Activated CD8-positive, alpha-beta memory T cell treated with anti-CD3 and anti-CD28 coated beads, Interleukin-2, amount 50 U/mL, for 24 hours (primary cell): ENCODE data around the gene ATP2B1.

Source experiments
- DNase-seq: peaks from one replicate; pipeline ENCODE4 v3.0.0-alpha.2; 2020; ENCODE audit errors: extremely low read depth

ATP2B1 gene

GRCh38 chr12:89661706-89662330 lies 46.8 kb downstream of the ATP2B1 start:
- DNase-seq = no peak

- no peak for DNase-seq
Observed at GRCh38 chr12:89657739-89658138, 50.9 kb downstream of the ATP2B1 start.

GRCh38 chr12:89657066-89657465 lies 51.6 kb downstream of the ATP2B1 start:
- no peak for DNase-seq

- DNase-seq = no peak
Observed at GRCh38 chr12:89655841-89656240, 52.8 kb downstream of the ATP2B1 start.

GRCh38 chr12:89651192-89651591 lies 57.4 kb downstream of the ATP2B1 start:
- no peak for DNase-seq

- DNase-seq = no peak
Observed at GRCh38 chr12:89650239-89650638, 58.4 kb downstream of the ATP2B1 start.

GRCh38 chr12:89649820-89650219 lies 58.8 kb downstream of the ATP2B1 start:
- DNase-seq = no peak

- no peak for DNase-seq
Observed at GRCh38 chr12:89649139-89649538, 59.5 kb downstream of the ATP2B1 start.

GRCh38 chr12:89648211-89648930 lies 60.3 kb downstream of the ATP2B1 start:
- no peak for DNase-seq

- DNase-seq = no peak
Observed at GRCh38 chr12:89645434-89645833, 63.2 kb downstream of the ATP2B1 start.

- no peak for DNase-seq
Observed at GRCh38 chr12:89642959-89643358, 65.7 kb downstream of the ATP2B1 start.

- DNase-seq = no peak
Observed at GRCh38 chr12:89636776-89637160, 71.9 kb downstream of the ATP2B1 start.

- DNase-seq = no peak
Observed at GRCh38 chr12:89636052-89636775, 72.4 kb downstream of the ATP2B1 start.

GRCh38 chr12:89634508-89634907 lies 74.1 kb downstream of the ATP2B1 start:
- DNase-seq = no peak

- DNase-seq = no peak
Observed at GRCh38 chr12:89632778-89633177, 75.9 kb downstream of the ATP2B1 start.

GRCh38 chr12:89622115-89622514 lies 86.5 kb downstream of the ATP2B1 start:
- no peak for DNase-seq

- no peak for DNase-seq
Observed at GRCh38 chr12:89621521-89621920, 87.1 kb downstream of the ATP2B1 start.

- no peak for DNase-seq
Observed at GRCh38 chr12:89619764-89620163, 88.9 kb downstream of the ATP2B1 start.

- no peak for DNase-seq
Observed at GRCh38 chr12:89618113-89618862, 90.3 kb downstream of the ATP2B1 start.

- no peak for DNase-seq
Observed at GRCh38 chr12:89610366-89610765, 98.3 kb downstream of the ATP2B1 start.

- DNase-seq = no peak
Observed at GRCh38 chr12:89603678-89604077, 105.0 kb downstream of the ATP2B1 start.

- DNase-seq = no peak
Observed at GRCh38 chr12:89597770-89598169, 110.9 kb downstream of the ATP2B1 start.
